ENCODE measurements around the gene EPSTI1.

EPSTI1 gene

GRCh38 chr13:43020794-43021193 lies 28.8 kb upstream of the EPSTI1 start:
- no peak for TF ChIP-seq CTCF (conservative IDR thresholded peaks at IDR 0.05; ENCODE audit: low read depth)
- H3K27ac ChIP-seq, result no peak overlapping the region
- CTCF ChIA-PET, result no interaction called here
- DNase-seq (ENCODE audit: low spot score), result no peak
- POLR2A ChIA-PET (ENCODE audit: low non-redundant PET), result no interaction called here

GRCh38 chr13:43019811-43020210 lies 27.8 kb upstream of the EPSTI1 start:
- ChIA-PET CTCF (no interaction called here), POLR2A (ENCODE audit: low non-redundant PET) (no interaction called here)
- DNase-seq (ENCODE audit: low spot score), result no peak
- TF ChIP-seq CTCF (conservative IDR thresholded peaks at IDR 0.05; ENCODE audit: low read depth), result no peak
- no peak overlapping the region for H3K27ac ChIP-seq

- no peak for TF ChIP-seq CTCF (conservative IDR thresholded peaks at IDR 0.05; ENCODE audit: low read depth)
- CTCF ChIA-PET, result interaction anchor here (0.9 kb wide), 1 partner anchor 188 kb away, joined by 3 read pairs; no protein-coding TSS in a partner anchor
- POLR2A ChIA-PET (ENCODE audit: low non-redundant PET), result no interaction called here
Observed at GRCh38 chr13:43016226-43016625, 24.2 kb upstream of the EPSTI1 start.

GRCh38 chr13:43014162-43014561 lies 22.1 kb upstream of the EPSTI1 start:
- CTCF ChIA-PET, result interaction anchor here (1.4 kb wide), 1 partner anchor 17 kb away, joined by 4 read pairs; no protein-coding TSS in a partner anchor
- H3K27ac ChIP-seq, result no peak overlapping the region
- no peak for TF ChIP-seq CTCF (conservative IDR thresholded peaks at IDR 0.05; ENCODE audit: low read depth)
- POLR2A ChIA-PET (ENCODE audit: low non-redundant PET), result no interaction called here
- DNase-seq (ENCODE audit: low spot score), result no peak

More at GRCh38 chr13:43016226-43016625, 24.2 kb upstream of the EPSTI1 start:
- DNase-seq (ENCODE audit: low spot score), result no peak
- H3K27ac ChIP-seq, result no peak overlapping the region

- POLR2A ChIA-PET (ENCODE audit: low non-redundant PET), result no interaction called here
Observed at GRCh38 chr13:43009506-43009905, 17.5 kb upstream of the EPSTI1 start.

GRCh38 chr13:43008596-43008995 lies 16.6 kb upstream of the EPSTI1 start:
- no peak overlapping the region for H3K27ac ChIP-seq
- ChIA-PET POLR2A (ENCODE audit: low non-redundant PET) (no interaction called here), CTCF (no interaction called here)
- no peak for DNase-seq (ENCODE audit: low spot score)
- no peak for TF ChIP-seq CTCF (conservative IDR thresholded peaks at IDR 0.05; ENCODE audit: low read depth)

More at GRCh38 chr13:43009506-43009905, 17.5 kb upstream of the EPSTI1 start:
- DNase-seq (ENCODE audit: low spot score), result no peak
- H3K27ac ChIP-seq, result no peak overlapping the region
- CTCF ChIA-PET, result no interaction called here
- TF ChIP-seq CTCF (conservative IDR thresholded peaks at IDR 0.05; ENCODE audit: low read depth), result no peak

Measured in RWPE1 (cell line).